Suprapubic skin (tissue), 4 donors: ENCODE results near the gene SYT1. TPM values are rescaled to one million over a fixed set of nuclear protein-coding genes. Genes with fewer than 3 reads are reported as not detected.

Source experiments
- DNase-seq, 2 donors: peaks; one replicate each; pipeline ENCODE4 v3.0.0-alpha.2; 2019; ENCODE audit warnings: low spot score in 2 of 2
- H3K27ac ChIP-seq: fragments of 200-600 bp; sonication (generic); one replicate; pipeline ENCODE4 v1.5.1; 2019
- H3K27me3 ChIP-seq: fragments of 200-600 bp; sonication (generic); one replicate; pipeline ENCODE4 v1.5.1; 2019
- H3K36me3 ChIP-seq: fragments of 200-600 bp; sonication (generic); one replicate; pipeline ENCODE4 v1.5.1; 2019
- H3K4me1 ChIP-seq: fragments of 200-600 bp; sonication (generic); one replicate; pipeline ENCODE4 v1.5.1; 2019
- H3K4me3 ChIP-seq: fragments of 200-600 bp; sonication (generic); one replicate; pipeline ENCODE4 v1.5.1; 2019; ENCODE audit warnings: mild to moderate bottlenecking
- H3K9me3 ChIP-seq: fragments of 200-600 bp; sonication (generic); one replicate; pipeline ENCODE4 v1.5.1; 2019
- CTCF ChIP-seq, 2 donors: fragments of 200-600 bp in 1 of 2; fragments of 450-650 bp in 1 of 2; sonication (generic) in 1 of 2; IDR thresholded peaks; one replicate each; pipeline ENCODE4 v1.5.1; 2016 to 2019; ENCODE audit warnings: antibody characterized with exemption in 2 of 2, mild to moderate bottlenecking in 1 of 2, moderate library complexity in 1 of 2
- EP300 ChIP-seq: sonication (generic); formaldehyde crosslinking; IDR thresholded peaks from one replicate; pipeline ENCODE4 v1.6.1; 2017; ENCODE audit warnings: antibody characterized with exemption
- POLR2A ChIP-seq, 2 donors: fragments of 450-650 bp; IDR thresholded peaks; one replicate each; pipeline ENCODE4 v1.6.1; 2017; ENCODE audit warnings: antibody characterized with exemption in 2 of 2, mild to moderate bottlenecking in 2 of 2, moderate library complexity in 2 of 2
- POLR2AphosphoS5 ChIP-seq, 3 donors: sonication (generic); formaldehyde crosslinking; IDR thresholded peaks; one replicate each; pipeline ENCODE4 v1.6.1; 2017; ENCODE audit warnings: antibody characterized with exemption in 3 of 3
- WGBS: methylation state at CpG from one replicate; pipeline ENCODE4 v1.1.5; 2018; 5-methylcytosine and 5-hydroxymethylcytosine counted together
- total RNA-seq, 4 donors: library from RNA; depleted of rRNA; stranded (reverse); fragments of >200 nt; gene quantifications; one replicate each; pipeline ENCODE4 v1.1.0, GENCODE V29; 2016

SYT1 gene
- total RNA-seq, 4 donors from 2014 or later, result 0.15 to 0.31 TPM; not detected in 2

- DNase-seq, result no peak
- 45% methylated on average over 1 of the region's 1 CpG for WGBS
- H3K27ac ChIP-seq, result no peak overlapping the region
- H3K4me1 ChIP-seq, result no peaks in the 10 kb centered on the region
- no peaks in the 10 kb centered on the region for H3K9me3 ChIP-seq
- no peaks in the 10 kb centered on the region for H3K27me3 ChIP-seq
- no peak overlapping the region for H3K4me3 ChIP-seq
- no peak for TF ChIP-seq POLR2A (IDR thresholded peaks at IDR 0.05)
- no peak for TF ChIP-seq EP300
- no peak for TF ChIP-seq POLR2AphosphoS5 (IDR thresholded peaks at IDR 0.05)
- no peak for TF ChIP-seq CTCF (IDR thresholded peaks at IDR 0.05)
- H3K36me3 ChIP-seq, result no peaks in the 10 kb centered on the region
Measured at GRCh38 chr12:78891646-78892353, 27.2 kb downstream of the SYT1 start.

- Histone ChIP-seq H3K9me3 (no peaks in the 10 kb centered on the region), H3K4me1 (no peaks in the 10 kb centered on the region), H3K36me3 (no peaks in the 10 kb centered on the region), H3K27ac (no peak overlapping the region), H3K27me3 (no peaks in the 10 kb centered on the region), H3K4me3 (no peak overlapping the region)
- 71% methylated on average over 1 of the region's 1 CpG for WGBS
- DNase-seq, result no peak
- TF ChIP-seq POLR2A (IDR thresholded peaks at IDR 0.05) (no peak), CTCF (IDR thresholded peaks at IDR 0.05) (no peak), EP300 (no peak), POLR2AphosphoS5 (IDR thresholded peaks at IDR 0.05) (no peak)
Measured at GRCh38 chr12:78898416-78898815, 33.8 kb downstream of the SYT1 start.

- no peak overlapping the region for H3K27ac ChIP-seq
- H3K4me3 ChIP-seq, result no peak overlapping the region
- no peaks in the 10 kb centered on the region for H3K27me3 ChIP-seq
- no peaks in the 10 kb centered on the region for H3K9me3 ChIP-seq
- no peaks in the 10 kb centered on the region for H3K36me3 ChIP-seq
- WGBS, result 7% methylated on average over 1 of the region's 1 CpG
- TF ChIP-seq POLR2A (IDR thresholded peaks at IDR 0.05) (no peak), POLR2AphosphoS5 (IDR thresholded peaks at IDR 0.05) (no peak), EP300 (no peak), CTCF (IDR thresholded peaks at IDR 0.05) (no peak)
- DNase-seq, result no peak
- no peaks in the 10 kb centered on the region for H3K4me1 ChIP-seq
Measured at GRCh38 chr12:78914859-78915331, 50.3 kb downstream of the SYT1 start.

- no peaks in the 10 kb centered on the region for H3K36me3 ChIP-seq
- H3K27ac ChIP-seq, result no peak overlapping the region
- no peak for TF ChIP-seq CTCF (IDR thresholded peaks at IDR 0.05)
- TF ChIP-seq POLR2AphosphoS5 (IDR thresholded peaks at IDR 0.05), result no peak
- TF ChIP-seq EP300, result no peak
- TF ChIP-seq POLR2A (IDR thresholded peaks at IDR 0.05), result no peak
- no peaks in the 10 kb centered on the region for H3K4me1 ChIP-seq
- H3K27me3 ChIP-seq, result no peaks in the 10 kb centered on the region
- no peaks in the 10 kb centered on the region for H3K9me3 ChIP-seq
- 56% methylated on average over 3 of the region's 3 CpGs for WGBS
- H3K4me3 ChIP-seq, result no peak overlapping the region
- no peak for DNase-seq
Measured at GRCh38 chr12:78916845-78917480, 52.4 kb downstream of the SYT1 start.

GRCh38 chr12:78917513-78917912, 52.9 kb downstream of the SYT1 start:
- Histone ChIP-seq H3K9me3 (no peaks in the 10 kb centered on the region), H3K4me1 (no peaks in the 10 kb centered on the region), H3K27me3 (no peaks in the 10 kb centered on the region), H3K27ac (no peak overlapping the region), H3K4me3 (no peak overlapping the region), H3K36me3 (no peaks in the 10 kb centered on the region)
- no peak for TF ChIP-seq POLR2A (IDR thresholded peaks at IDR 0.05)
- TF ChIP-seq POLR2AphosphoS5 (IDR thresholded peaks at IDR 0.05), result no peak
- no peak for TF ChIP-seq CTCF (IDR thresholded peaks at IDR 0.05)
- TF ChIP-seq EP300, result no peak
- WGBS, result 79% methylated on average over 5 of the region's 5 CpGs
- no peak for DNase-seq
